C1 segment of cervical spinal cord (tissue), 14 donors: Measurements from ENCODE around the gene ARAP3.
A peak's percentile ranks its signal among the peaks of the same experiment; 100 is the strongest.

Experiments used
- DNase-seq, 14 donors: peaks; one replicate each; lab custom pipeline; 2025; lab: John Stamatoyannopoulos, UW

ARAP3 gene

DNA sequence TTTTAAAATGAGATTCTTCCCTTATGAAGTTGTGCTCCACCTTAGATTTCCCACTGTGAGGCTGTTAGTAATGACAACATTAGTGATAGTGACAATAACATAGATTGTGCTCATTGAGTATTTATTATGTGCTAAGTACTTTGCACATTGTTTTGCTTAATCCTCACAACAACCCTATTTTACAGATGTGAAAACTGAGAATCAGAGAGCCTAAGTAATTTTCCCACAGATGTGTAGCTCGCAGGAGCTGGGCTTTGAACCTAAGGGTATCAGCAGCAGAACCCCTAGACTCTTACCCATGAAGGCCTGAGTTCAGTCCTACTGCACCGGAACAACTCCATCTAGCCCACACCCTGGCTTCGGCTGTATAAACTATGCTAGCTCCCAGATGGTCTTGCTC, 15.6 kb upstream of the ARAP3 start:
- DNase-seq = no peak

DNA sequence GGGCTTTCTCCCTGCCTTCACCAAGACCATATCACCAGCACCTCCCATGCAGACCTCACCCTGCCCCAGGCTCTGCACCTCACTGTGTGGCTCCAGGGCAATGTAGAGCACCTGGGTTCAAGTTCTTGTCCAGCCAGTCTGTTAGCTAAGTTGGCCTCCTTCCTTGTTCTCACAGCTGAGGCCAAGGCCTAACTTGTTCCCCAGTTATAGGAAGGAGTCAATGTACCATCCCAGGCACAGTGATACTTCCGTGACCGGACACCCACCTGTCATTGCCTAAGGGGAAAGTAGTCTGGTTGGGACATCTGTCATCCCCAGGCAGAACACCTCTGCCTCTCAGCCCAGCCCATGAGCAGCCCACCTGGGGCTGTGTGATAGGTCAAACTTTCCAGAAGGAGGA, 14.4 kb upstream of the ARAP3 start:
- no peak for DNase-seq

DNA sequence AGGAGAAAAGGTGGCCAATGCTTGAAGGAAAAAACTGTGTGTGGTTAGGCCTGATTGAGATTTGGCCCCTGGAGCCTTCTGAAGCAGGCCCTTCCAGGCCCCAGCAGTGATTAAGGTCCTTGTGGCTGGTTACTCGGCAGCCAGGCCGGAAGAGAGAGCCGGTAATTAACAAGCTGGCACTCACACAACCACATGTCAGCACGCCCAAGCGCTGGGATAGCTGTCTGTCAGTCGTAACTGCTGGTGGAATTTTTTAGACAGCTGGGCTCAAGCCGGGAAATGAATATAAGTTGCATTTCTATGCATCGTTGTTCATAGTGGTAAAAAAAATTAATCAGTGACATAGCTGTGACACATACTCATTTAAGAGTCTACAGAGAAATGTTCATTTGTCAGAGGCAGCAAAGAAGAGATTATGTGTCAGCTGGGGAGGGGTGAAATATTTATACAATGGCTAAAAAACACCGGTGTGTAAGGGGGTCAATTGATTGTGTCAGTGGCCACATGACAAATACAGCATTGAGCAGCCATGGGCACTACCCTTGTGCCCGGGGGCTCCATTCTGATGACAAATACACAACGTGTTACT, 13.7 kb upstream of the ARAP3 start:
- DNase-seq = peak in 2 of 14 donors; percentile 12 to 17

DNA sequence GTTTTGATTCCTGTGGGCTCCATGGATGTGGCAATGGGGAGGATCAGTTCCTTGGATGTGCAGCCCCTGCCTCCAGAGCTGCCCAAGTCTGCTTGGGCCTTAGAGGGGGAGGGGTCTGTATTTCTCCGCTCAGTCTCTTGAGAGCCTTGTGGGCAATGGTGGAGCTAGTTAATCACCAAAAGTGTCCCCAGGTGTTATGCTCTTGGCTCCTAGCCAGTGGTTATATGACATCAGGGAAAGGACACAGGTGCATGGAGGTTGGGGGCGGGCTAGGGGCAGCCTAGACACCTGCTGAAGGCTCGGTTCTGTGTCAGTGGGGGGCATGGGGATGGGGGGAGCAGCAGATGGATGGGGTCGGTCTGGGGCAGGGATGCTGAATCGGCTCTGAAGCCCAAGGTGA, 12.4 kb upstream of the ARAP3 start:
- DNase-seq = no peak

DNA sequence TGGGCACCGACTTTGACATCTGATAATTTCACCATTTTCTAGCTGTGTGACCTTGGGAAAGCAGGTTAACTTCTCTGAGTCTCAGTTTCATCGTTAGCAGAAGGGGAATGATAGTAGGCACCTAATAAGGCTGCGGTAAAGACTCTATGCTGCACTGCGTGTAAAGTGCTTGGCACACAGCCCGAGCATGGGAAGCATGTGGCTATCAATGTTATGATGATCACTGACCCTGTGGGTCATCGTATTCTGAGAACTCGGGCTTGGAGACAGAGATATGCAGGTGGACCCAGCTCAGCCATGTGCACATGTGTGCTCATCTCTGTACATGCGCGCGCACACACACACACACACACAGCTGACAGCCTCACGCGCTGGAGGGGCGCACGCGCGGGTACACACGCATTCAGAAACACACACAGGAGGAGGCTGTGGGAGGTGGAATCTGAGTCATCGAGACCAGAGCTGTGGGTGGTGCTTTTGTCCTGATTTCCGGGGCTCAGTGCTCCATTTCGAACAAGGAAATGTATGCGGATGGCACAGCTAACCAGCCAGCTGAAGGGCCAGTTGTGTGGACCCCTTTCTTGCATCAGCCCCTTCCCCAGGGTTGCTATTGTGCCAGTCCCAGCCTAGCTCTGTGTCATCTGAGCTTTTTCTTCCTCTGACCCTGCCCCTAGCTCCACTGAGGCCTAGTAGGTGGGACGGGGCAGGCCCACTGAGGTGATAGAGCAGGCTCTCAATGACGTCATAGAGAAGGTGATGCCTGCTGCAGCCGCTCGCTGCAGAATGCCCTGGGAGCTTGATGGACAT, 11.1 kb upstream of the ARAP3 start:
- DNase-seq = no peak

DNA sequence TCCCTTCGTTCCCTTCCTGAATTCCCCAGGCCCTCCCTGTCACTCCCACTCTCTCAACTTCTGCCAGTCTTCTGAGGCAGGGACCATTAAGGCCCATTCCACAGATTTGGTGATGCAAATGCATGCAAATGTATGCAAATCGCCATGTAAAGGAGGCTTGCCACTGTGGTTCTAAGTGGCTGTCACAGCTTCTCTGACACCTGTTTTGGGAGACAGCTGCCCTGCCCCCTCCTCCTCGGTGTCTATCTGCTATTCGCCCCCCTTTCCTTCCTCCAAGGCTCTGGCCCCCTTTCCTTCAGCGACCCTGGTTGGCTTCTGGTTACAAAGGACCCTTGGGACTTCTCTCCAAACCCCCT, 10.5 kb upstream of the ARAP3 start:
- no peak for DNase-seq

DNA sequence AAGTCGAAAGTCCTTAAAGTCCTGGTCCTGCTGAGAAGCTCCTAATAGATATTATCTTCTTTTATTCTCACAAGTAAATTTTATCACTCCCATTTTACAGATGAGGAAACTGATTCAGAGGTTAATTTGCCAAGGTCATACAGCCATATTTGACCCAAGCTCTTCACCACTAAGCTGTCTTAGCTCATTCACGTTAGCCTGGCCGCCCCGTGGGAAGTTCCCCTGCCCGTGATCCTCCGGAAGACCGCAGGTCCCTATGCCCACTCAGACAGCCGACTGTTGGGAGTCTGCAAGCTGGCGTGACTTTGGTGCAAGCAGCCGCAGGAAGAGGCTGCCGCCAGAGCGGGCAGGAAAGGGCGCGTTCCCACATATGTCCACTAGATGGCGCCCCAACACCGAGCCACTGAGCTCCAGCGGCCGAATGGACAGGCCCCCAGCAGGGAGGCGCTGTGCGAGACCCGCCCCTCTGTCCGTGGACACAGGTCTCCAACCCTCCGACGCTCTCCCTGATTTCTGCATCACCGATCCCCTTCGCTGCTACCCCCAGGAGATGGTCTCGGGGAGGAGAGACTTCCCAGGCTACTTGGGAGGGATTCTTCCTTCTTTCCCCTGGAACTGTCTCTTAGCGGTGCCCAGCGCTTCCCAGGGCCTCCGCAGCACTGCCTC, 10.0 kb upstream of the ARAP3 start:
- DNase-seq = peak; percentile 14 to 85 (median 74)

DNA sequence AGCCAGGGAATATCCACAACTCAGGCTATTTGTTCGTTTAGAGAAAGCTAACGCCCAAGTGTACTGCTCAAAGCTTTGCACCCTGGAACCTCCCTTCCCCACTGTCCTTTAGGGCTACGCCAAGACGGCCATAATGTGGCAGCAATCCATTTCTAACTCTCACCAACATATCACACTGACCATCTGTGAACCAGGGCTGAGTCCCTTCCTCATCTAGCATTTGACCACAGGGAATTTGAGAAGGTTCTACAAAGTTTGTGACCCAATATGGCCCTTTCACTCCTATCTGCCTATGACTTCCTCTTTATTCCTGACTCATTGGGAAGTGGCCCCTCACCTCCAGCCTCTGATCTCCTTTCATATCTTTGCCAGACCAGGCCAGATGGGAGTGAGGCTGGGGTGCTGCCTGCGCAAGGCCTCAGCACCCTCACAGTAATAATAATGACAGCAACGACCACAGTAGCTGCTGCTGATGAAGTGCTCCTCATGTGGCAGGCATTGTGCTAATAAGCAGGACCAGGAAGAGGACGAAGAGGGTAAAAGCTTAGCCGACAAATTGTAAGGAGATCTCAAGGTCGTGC, 9.3 kb upstream of the ARAP3 start:
- DNase-seq = no peak

DNA sequence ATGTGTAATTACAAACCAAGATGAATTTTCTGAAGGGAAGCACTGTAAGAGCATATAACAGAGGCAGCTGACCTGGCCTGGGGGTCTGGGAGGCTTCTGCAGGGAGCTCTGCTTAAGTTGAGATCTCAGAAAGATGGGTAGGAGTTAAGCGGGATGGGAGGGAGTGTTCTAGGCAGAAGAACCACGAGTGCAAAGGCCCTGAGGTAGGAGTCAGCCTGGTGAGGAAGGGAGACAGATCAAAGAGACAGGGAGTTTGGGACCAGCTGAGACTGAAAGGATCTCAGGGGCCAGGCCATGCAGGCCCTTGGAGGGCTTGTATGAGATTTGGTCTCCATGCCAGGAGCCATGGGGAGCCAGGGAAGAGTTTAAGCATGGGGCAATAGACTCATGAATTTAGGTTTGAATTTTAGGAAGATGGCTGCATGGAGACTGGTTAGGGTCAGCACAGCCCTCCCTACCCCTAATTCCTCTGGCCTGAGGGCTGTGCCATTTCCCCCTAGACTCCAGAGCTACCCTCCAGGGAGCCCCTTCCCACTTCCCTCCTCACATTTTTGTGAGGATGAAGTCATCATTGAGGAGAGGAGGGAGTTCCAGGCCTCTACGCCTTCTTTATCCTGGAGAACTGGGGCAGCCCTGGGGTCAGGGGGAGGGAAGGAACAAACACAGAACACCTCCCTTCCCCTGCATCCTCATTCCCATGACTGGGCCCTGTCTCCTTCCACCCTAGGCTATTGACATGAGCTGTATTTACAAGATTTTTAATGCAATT, 4.8 kb upstream of the ARAP3 start:
- DNase-seq = no peak

DNA sequence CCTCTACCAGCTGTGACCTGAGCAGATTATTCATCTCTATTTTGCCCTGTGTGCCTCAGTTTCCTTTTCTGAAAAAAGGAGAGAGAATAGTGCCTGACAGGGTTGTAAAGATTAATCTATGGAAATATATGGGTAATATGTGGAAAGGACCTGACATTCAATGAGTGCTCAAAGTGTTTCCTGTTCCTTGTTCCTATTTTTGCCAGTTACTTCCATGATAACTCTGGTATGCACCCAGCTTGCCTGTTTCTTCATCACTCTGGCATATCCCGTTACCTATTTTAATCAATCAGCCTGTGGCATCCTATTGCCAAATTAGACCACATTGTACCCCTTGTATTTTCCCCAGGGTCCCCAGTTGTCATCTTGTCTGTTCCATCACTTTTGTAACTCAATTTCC, 3.6 kb upstream of the ARAP3 start:
- DNase-seq = no peak

DNA sequence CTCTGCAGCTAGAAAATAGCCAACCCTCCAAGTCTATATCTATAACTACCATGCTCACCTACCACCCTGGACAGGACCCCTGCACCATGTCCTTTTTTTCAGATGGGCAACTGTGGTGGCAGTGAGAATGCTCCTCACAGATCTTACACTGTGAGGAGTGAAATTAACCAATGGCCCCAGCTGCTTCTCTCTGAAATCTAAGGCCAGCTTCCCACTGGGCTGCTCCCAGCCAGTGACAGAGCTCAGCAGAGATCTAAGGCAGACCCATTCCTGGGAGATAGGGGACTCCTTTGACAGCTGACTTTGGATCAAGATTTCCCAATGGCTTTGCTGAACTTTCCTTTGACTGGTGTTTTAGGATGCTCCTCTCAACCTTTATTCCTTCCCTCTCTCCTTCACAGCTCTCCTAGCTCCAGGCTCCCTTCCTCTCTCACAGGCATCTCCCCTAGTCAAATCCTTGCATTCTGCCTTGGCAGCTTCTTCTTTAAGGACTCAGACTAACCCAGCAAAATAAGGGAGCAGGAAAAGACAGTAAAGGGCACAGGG, 1.6 kb upstream of the ARAP3 start:
- no peak for DNase-seq

DNA sequence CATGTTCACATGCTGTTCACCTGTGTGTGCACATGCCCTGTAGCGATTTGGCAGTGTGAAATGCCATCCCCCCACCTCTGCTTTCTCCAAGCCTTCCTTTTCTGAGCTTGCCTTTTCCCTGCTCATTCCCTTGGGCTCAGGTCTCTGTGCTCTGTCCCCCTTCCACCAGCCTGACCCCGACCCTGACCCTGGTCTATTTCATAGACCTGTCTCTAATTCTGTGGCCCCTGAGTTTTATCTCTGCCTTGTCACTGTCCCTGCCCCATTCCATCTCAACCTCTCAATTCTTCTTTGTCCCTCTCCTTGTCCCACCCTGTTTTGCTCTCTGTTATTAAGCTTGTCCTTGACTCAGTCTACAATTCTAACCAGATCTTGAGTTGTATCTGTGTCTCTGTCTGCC, 735 bp downstream of the ARAP3 start:
- no peak for DNase-seq

DNA sequence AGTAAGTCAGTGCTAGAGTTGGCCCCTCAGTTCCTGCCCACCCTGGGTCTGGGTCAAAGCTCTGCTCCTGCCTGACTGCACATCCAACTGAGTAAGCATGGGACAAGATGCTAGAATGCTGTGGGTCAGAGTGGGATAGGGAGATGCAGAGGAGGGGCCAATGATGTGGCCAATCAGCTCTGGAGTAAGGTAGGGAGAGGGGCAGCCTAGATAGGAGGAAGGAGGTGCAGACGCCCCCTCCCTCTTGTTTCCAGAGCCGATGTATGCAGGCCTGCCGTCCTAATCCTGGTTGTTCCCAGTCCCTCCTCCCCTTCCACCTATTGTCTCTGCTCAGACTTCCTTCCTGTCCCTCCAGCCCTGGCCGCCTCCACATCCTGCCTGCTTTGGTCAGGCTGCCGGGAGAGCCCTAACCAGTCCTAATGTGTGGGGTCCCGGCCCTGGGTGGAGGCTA, 1.3 kb downstream of the ARAP3 start:
- DNase-seq = no peak

DNA sequence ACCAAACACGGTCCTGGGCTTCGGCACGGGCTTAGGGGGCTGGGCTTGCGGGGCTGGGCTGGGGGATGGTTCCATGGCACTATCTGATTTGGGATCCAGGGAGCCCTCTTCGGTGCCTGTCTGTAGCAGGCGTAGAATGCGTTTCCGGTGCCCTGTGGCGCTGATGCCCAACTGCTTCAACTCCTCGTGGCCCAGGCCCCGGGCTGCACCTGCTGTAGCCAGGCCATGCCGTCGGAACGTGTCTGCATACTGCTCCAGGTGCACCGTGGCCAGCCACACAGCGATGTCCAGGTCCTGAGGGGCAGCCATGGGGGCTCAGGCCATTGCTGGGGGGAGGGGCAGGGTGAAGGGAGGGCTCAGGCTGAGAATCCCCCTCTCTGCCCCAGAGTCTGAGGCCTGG, 1.9 kb downstream of the ARAP3 start:
- DNase-seq = no peak

DNA sequence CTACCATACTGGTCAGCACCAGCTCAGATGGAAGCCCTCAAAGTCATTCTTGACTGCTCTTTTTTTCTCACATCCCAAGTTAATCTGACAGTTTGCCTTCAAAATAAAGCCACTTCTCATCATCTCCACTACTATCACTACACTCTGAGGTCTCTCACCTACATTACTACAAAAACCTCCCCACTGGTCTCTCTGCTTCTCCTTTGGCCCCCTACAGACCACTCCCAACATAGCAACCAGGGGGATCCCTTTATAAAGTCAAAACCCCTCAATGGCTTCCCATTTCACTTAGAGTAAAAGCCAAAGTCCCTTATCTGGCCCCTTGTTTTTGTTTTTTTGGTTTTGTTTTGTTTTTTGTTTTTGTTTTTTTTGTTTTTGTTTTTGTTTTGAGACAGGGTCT, 4.6 kb downstream of the ARAP3 start:
- no peak for DNase-seq

DNA sequence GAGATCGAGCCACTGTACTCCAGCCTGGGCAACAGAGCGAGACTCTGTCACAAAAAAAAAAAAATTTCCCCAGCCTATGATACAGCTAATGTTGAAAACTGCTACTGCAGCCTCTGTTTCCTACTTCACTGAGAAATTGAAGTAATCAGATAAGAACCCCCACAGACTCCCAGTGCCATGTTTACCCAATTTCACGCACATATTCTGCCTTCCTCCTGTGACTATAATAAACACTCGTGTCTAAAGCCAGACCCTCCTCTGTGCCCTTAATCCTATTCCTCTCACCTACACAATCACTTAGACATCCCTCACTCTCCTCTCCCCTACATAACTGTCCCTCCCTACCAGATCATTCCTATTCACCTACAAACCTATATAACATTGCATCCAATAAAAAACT, 6.4 kb downstream of the ARAP3 start:
- no peak for DNase-seq

DNA sequence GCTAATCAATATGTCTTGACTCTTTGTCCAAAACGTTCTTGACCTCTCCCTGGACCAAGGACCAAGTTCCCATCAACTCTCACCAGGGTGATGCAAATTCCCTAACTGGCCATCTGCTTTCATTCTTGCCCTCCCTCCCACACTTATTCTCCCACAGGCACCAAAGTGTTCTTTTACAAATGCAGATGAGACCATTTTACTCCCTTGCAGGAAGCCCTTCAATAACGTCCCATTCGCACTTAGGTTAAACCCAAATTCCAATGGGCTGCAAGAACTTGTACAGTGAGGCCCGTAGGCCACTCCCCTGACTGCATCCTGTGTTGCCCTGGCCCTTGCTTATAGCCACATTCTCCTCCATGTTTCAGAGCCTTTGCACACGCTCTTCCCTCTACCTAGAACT, 7.3 kb downstream of the ARAP3 start:
- DNase-seq = no peak

DNA sequence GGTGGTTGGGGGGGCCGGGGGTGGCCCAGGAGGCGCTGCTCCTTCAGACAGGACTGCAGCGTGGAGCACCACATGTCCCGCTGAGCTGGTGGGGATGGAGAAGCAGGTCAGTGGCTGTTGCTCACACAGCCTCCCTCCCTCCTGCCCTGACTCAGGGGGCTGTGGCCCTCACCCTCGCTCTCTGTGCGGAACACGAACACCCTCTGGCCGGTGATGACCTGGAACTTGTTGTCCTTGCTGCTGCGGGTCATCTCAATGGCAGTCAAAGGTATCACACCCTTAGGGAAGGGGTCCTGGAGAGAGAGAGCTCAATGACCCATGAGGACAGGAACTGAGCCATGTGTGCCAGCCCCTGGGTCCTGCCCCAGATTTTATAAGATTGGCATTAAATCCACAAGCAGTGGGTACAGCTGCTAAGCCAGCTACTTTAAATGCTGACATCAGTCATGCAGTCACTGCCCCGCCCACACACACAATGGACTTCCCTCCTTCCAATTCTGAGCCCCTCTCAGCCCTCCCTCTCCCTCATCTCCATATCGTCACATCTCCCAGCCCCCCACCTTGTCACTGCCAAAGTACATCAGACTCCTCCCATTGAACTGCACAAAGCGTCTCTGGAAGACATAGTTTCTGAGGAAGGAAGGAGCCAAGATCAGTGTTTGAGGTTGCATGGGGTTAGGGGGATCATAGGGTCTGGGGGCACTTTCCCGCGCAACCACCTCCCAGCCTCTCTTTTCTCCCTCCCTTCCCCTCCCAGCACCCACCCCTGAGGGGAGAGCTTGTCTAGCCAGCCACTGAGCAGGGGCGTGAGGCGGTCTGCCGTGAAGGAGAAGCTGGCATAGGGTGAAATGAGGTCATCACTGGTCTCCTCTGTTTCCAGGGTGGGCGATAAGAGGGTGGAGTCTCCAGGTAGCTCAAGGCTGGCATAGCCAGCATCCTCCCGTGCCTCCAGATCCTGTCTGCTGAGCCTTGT, 8.9 kb downstream of the ARAP3 start:
- DNase-seq = peak in 1 of 14 donors; percentile 34

DNA sequence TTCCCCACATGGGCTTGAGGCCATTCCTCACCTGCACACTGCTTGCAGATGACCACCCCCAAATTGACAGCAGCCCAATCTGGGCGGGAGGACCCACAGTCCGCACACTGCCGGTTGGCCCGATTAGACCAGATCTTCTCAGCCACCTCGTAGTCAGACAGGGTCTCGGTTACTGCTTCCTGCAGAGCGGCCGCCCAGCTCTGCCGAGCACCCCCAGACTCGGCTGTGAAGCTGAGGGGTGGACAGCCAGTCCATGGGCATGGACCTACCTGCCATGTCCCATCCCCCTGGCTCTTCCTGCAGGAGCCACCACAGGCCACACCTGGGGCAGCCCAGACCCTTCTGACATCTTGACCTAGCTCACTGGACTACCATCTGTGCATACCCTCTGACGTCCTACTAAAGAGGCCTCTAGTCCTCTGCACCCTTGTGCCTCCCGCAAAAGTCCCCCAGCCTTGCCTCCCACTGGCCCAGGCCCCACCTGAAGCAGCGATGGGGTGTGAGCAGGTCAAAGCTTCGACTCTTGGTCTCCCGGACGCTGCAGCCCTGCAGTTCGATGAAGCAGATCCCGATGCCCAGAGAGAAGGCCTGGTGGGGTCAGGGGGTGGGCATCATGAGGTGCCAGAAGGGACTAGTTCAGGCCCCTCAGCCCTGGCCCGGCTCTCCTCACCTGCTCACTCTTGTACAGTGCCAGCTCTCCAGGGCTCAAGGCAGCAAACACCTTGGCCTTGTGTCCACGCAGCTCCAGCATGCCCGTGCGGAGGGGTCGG, 9.8 kb downstream of the ARAP3 start:
- no peak for DNase-seq

DNA sequence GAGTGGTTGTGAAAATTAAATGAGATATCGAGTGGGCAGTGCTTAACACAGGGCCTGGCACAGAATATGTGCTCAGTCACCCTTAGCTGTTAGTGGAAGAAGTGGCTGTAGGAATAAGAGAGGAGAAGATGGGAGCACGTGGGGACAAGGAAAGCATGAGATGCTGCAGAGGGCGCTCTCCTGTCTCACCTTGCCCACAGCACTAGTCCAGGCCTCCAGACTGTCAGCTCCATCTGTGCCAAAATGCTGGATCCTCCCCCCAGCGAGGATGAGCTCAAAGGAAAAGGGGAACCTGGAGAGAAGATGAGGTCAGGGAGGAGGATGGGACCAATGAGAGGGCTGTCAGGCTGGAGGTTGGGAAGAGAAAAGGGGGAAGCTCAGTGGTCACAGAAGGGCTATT, 12.5 kb downstream of the ARAP3 start:
- no peak for DNase-seq
